Activated T-helper 9 cell treated with anti-CD3 and anti-CD28 coated beads, Interleukin-2, amount 50 U/mL, for 16 hours (primary cell): ENCODE measurements around the gene C4orf51.
A peak's percentile ranks its signal among the peaks of the same experiment; 100 is the strongest.

ENCODE experiments used
- DNase-seq: peaks from one replicate; pipeline ENCODE4 v3.0.0-alpha.2; 2020; ENCODE audit warnings: low read depth

The C4orf51 gene

DNA sequence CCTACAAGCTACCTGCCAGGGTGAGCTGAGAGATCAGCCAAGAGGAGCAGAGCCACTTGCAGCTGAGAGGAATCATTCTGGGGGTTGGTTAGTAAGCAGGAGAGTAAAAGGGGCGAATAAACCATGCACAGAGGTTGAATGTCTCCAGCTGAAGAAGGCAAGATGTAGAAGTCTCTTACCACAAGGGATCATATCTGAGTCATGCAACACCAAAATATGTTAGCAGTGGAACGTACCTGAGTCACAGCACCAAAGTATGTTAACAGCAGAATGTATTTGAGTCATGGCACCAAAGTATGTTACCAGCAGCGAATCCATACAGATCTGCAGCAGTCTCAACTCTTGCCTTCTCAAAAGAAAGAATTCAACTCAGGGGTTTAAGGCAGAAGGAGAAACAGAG, 29.9 kb downstream of the C4orf51 start:
- DNase-seq = no peak

DNA sequence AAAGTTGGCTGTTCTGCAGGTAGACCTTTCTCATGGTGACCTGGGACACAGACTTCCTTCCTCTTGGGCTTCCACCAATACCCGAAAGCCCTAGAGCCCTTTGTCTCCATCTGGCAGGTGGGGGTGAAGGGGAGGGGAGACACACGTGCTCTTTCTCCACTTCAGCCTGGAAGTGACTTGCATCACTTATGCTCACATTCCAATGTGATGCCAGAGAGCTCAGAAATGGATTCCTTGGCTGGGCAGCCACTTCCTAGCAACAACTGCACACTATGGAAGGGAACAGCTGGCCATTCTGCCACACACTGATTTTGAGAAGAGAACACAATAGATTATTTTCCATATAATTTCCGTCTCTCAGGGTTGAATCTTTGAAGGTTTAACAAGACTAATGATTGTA, 36.3 kb downstream of the C4orf51 start:
- DNase-seq = no peak

DNA sequence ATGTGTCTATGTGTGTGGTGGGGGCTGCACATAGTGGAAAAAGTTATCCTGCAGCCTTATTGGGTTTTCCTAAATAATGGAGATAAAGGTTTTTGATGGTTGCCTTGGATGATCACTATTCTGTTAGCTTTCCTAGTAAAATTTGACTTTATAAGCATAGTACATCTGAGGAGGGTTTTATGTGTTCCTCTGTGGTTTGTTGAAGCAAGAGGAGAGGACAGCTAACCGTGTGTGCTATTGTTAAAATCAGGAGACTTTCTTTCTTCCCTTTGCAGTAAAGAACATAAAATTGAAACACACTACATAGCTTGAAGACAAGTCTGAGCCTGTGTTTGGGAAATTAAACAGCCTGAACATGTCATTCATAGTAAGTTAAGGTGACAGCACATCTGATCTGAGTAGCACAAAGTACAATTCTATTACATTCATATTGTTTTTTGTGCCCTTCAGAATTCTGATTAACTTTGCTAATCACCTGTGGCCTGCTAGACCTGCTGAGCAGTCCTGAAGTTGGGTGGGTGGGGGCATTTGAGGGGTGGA, 36.8 kb downstream of the C4orf51 start:
- DNase-seq = no peak

DNA sequence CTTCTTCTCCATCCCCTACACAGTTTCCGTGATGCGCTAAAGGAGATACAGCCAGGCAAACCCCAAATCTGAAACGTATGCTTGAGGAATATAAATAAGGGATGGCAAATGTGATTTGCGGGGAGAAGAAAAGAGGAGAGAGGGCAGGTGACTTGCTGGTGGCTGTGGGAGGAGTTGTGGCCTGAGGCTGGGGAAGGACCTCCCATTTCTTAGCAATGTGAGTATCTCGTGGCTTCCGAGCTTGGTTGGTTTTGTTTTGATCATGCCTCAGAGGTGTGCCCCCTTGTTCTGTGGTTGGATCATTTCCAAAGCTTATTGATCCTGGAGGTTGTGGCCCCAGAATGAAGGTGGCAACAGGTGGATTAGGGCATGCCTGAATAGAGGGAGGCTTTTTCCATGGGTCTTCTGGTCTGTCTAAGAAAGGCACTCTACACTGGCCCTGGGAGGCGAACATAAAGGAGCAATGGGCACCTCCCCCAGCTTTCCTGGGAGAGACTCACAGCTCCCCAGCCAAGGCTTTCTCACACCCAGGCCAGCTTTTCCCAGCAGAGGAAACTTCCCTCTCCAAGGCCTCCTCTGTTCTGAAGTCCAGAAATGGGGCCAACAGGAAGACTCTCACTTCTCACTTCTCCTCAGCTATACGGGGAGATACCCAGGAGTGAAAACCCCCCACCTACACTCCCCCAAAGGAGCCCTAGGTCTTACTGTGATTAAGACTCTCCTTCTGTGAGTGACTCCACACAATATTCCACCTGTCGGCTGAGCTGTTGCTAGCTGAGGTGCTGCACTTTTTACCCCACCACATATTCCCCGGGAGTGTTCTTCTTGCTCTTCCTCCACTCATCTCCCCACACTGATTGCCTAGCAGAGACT, 40.0 kb downstream of the C4orf51 start:
- no peak for DNase-seq

DNA sequence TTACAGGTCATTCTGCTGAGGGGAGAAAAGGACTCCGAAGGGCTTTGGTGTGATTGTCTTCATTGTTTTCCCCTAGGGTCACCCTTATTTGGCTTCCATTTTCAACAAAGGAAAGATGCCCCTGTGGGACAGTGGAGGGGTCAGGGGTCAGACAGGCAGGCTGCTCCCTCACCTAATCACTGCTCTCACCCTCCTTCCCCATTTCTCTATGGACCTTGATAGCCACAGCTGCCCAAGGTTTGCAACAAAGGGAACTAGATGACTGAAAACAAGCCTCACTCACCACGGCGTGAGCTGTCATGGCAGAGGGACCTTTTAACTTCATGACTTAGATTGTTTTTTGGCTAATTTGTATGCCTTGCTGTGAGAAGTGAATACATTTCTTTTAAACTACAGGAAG, 40.7 kb downstream of the C4orf51 start:
- no peak for DNase-seq

DNA sequence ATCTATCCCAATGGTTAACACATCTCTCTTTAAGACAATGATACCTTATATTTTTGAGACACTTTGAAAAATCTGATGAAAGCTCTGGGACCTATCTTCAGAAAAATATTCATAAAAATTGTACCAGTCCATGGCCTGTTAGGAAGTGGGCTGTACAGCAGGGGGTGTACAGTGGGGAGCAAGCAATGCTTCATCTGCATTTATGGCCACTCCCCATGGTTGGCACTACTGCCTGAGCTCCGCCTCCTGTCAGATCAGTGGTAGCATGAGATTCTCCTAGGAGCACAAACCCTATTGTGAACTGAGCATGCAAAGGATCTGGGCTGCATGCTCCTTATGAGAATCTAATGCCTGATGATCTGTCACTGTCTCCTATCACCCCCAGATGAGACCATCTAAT, 42.6 kb downstream of the C4orf51 start:
- no peak for DNase-seq

DNA sequence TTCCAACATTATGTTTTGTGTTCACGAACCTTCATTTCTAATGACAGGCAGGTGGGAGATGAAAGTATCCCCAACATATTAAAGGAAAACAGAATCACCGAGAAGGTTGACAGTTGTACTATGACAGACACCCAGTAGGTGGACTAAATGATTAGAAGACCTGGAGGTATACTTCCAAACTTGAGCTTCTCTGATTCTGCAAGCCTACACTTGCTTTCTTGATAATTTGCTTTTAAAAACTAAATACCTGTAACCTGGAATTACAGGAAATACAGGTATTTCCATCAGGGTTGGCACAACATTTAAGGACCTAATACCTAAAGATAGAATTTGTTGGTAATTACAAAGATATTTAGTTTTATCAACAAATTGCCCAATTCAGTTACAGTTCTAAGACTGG, 43.4 kb downstream of the C4orf51 start:
- no peak for DNase-seq

DNA sequence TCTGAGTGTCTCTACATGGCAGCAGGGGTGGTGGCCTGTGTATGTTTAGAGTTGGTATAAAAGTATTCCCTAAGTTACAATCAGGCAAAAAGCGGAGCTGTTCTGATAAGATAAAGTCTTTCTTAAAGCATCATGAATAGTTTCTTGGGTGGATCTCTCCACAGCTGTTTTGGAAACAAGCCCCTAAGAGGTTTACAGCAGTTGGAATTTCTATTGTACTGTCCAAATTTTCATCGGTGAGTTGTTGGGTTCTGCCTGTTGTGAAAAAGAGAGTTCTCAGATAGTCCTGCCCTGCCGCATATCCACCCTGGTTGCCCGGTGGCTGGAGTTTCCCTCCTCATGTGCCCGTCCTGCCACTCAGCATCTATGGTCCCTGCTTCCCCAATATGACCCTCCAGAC, 50.1 kb downstream of the C4orf51 start:
- no peak for DNase-seq

DNA sequence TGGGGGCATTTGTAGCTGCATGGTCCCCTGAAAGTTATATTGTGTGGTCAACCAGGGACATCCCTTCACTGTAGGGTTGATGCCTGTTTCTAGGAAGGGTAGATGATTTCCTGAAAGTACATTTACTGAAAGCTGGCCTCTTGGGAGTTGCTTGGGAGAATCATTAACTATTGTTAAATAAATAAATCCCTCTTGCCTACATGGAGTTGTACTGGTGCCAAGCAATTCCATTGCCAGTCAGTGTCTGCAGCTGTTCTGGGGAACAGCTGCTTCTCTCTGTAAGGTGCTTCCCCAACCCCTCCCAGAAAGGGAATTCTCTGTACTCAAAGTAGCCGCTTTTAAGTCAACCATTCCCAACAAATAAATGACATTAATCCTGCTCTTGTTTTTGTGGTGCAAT, 51.1 kb downstream of the C4orf51 start:
- no peak for DNase-seq

DNA sequence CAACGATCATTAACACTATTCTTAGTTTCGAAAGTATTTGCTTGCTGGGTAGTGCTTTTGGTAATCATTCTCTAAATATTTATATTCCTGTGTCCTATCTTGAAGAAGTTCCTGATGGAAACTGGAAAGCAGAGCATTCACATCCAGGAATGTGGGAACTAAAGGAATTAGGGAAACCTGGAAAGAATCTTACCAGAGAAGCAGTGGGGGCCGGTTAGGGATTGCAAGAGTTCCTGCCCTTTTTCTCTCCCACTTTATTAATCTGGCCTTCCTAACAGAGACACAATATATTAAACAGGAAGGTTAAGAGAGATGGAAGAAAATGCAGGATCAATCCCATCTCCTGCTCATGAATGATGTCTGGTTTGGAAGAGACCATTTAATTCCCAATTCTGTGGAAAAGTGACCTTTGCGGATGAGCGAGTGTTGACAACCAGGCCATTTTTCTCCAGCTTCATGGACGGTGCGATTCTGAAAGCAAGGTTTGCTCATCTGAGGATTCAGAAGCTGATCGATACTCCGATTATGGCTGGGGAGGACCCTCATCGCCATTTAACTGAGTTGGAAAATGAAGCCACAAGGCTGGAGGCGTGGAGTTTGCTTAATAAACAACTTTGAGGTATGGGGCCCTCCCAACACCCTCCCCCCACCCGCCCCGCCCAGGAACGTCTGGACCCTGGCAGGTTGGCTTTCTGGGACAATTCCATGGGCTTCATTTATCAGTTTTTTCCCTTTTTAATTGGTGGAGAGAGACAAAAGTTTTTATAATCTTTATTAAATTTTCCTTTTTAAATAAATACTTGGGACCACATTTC, 52.3 kb downstream of the C4orf51 start:
- DNase-seq = no peak

DNA sequence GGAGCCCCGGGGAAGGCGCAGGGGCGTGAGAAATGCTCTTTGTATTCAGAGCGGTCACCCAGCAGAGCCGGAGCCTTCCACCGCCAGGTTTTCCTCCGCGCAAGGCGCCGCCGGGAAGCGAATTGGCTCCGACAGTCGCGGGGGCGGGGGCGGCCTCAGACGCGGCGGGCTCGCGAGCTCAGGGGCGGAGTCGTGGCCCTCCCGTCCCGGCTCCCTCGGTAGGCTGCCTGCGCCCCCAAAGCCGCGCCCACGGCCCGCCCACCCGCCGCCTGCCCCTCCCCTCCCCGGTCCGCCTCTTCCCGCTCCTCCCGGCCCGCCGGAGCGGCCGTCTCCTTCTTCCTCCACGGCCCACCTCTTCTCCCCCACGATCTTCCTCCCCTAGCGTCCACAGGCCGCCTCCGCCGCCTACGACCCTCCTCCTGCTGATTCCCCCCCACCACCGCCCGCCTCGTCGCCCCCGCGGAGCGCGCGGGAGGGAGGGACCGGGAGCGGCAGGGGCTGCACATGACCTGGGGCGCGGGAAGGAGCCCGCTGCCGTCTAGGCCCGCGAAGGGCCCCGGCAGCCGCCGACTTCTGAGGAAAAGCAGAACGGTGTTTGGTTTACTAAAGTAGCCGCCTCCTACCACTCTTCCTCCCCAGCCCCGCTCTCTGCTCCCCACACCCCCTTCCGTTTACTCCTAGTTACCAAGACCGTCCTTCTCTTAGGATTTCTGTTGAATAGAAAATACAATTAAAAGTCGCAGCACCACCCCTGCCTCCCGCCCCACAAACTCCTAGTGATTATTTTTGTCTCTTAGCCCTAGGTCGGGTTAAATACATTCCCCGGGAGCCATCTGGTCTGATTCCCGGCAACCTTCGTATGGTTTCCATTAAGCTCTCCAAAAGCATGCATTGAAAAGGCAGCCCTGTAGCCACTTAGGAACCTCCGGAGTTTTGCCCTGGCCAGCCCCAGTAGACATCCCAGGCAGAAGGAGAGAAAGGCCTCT, 53.2 kb downstream of the C4orf51 start:
- DNase-seq = peak; percentile 80

DNA sequence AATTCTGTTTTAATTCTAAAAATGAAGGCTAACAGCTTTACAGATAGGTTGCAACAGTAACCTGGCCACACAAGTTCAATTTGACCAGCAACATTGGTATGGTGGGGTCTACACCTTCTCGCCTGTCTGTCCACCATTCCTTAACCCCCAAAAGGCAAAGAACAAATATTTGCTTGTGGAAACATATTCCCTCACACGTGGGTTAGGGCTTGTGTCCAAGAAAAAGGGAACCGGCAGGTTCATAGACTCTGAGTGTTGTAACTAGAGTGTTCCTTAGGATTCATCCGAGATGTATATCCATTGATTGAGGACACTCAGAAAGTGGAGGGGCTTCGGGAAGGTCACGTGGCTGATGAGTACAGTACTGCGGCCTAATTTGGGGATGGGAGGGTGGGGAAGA, 54.1 kb downstream of the C4orf51 start:
- no peak for DNase-seq

DNA sequence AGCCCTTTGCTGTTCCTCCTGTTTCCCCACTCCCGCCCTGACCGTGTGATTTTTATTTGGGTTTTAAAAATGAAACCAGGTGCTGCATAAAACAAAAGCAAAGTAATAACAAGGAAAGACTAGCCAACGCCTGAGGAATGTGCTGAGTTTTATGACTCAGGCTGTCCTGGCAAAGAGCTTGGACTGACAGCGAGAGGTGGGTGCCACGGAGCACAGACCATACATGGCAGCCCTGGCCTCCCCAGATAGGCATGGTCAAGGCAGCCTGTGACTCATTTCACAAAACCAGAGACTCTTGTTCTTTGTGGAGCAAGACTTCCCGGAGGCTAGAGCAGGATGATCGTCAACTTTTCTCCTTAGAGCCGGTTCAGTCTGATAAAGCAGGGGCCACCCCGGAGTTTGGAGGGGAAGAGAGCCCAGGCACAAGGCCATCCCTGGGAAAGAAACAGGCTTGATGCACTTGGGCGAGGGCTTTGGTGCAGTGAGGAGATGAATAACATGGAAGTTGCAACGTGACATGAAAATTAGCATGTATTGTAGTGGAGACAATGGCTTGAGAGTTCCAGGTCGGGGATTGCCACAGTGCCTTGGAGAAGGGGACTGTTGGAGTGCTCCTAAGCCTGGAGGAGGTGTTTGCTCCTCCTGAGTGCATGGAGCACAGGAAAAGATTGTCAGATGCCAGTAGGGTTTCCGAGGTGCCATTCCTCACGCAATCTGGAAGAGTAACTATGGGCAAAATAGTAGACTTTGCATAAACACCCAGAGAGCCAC, 54.8 kb downstream of the C4orf51 start:
- no peak for DNase-seq

DNA sequence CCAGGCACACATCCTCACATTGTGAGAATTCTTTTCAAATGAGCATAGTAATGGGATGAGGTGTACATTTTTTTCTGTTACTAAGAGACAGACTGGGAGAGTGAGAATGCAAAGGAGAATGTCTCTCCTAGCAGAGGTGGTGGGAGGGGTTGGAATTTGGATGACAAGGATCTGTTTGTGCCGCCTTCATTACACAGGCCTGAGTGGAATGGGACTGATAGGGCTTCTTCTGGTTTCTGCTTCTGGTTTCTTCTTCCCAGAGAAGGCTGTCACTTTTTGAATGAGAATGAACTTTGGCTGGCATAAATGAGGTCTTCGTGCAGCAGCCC, 55.4 kb downstream of the C4orf51 start:
- no peak for DNase-seq

DNA sequence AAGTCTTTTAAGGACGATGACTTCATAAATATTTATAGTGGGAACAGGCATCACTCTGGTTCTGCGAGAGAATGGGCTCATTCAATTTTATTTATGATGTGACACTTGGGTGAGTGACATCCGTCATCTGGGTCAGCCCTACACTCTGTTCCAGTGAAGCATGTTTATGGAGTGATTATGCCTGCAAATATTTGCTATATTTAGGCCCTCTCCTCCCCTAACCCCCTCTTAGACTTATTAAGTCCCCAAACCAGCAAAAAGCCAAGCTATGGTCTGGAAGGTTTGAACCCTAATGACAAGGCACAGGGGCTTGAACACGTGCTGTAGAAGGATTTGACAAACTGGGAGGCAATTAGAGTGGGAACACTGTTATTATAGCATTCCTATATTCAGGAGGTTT, 55.9 kb downstream of the C4orf51 start:
- no peak for DNase-seq

DNA sequence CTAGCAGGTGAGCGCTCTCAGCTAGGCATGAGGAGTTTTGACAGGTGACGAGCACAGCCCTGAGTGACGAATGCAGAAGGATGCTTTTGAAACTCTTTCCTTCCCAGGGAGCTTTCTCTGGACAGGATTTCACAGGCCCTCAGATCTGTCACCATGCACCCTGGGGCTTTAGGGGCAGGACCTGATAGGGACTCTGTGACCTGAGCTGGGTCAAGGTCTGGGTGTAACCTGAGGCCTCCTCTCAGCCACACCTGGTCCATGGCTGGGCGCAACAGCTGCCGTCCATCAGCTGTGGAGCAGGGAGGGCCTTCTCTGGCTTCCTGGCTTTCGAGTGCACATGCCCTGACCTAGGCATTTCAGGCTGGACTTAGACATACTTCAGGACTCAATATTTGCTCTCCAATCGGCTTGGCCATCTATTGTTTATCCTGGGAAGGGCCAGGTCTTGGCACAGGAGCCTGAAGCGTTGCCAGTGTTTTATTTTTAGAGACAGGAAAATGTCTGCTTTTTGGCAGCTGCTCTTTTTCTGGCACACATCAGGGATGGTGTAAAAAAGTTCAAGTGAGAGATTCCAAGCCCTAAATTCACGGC, 56.4 kb downstream of the C4orf51 start:
- no peak for DNase-seq

DNA sequence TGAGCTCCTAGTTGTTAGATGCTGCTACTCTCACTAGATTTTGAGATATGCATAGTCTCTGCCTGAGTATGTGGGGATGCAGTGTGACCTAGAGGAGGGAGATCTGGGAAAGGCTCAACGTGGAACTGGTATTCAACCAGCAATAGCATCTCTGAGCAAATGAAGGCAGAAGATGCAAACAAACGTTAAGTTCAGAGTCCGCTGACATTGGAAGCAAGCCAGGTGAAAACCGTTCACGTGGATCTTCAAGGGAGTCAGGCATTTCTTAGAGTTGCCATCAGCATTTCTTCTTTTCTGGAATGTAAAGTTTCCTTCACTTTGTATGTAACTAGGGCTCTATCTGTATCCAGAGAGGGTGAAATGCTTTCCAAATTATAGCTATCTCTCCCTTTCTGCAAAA, 59.9 kb downstream of the C4orf51 start:
- DNase-seq = no peak

DNA sequence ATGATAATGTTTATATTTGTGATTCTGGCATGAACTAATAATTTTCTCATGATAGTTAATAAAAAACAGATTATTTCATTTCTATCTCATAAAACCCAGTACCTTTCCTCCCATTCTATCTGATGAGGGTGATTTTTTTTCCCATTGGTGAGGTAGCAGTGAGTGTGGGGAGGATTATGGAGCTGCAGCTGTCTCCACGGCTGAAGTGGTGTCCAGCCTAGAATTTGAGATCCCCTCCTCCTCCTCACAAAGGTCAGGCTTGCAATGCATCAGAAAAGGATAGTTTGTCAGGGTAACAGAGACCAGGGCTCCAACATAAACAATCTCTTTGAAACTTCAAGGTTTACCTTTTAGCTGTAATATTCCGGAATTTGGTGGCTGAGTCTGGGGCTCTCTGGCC, 60.9 kb downstream of the C4orf51 start:
- no peak for DNase-seq

DNA sequence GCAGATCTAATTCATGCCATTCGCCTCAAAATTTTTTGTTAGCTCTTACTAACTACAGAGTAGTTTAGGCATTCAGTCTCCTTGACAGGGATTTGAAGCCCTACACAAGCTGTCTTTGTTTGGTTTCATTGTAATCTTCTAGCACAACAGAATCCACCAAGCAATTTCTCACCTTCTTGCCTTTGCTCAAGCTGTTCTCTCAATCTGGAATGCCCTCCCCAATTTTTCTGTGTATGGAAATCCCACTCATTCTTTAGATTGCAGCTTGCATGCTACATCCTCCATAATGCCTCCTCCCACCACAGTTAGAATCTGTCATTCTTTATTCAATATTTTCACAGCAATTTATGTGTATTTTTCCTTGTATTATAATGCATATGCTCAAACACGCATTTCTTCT, 63.7 kb downstream of the C4orf51 start:
- DNase-seq = no peak

DNA sequence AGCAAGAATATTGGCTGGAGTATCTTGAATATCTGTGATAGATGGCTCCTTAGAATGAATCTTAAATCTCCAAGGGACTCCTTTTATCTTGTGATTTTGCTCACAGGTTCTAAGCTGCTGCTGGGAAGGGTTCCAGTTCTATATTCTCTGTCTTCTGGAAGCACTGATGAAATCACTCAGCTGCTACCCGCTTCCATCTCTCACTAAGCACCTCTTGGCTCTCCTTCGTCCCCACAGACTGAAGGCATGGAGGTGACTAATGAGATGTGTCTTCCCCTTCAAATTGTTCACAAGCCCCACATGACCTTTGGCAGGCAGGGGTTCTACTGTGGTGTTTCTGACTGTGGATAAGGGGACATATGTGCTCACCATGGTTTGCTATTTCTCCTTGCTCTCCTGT, 75.9 kb downstream of the C4orf51 start:
- DNase-seq = no peak

DNA sequence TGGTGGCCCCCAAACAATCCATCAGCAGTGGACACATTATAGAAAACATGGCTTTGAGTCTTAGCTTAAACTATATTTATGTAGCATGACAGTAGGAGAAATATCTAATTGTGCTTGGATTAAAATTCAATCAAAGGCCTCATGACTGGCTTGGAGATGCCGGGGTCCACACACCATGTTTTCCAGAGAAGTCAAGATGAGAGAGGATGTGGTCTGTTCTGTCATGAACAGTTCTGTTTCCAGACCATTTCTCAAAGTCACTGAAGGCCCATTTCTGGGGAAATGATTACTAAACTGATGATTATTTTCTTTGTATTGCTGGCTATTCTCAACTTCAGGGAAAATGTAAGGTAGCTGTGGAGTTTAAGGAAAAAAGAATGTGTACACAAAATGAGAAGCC, 76.3 kb downstream of the C4orf51 start:
- DNase-seq = no peak
